ENCODE measurements around the gene ANGPT4.

Gene ANGPT4

GRCh38 chr20:821046-821730 is 94.9 kb downstream of the ANGPT4 start:
- no peak for DNase-seq

- DNase-seq = no peak
These were observed 95.7 kb downstream of the ANGPT4 start for GRCh38 chr20:820323-820953.

All from activated effector memory CD4-positive, alpha-beta T cell treated with anti-CD3 and anti-CD28 coated beads, Interleukin-2, amount 50 U/mL, for 16 hours (primary cell).